ENCODE measurements around the gene SRBD1. TPM values are rescaled to one million over a fixed set of nuclear protein-coding genes. Genes with fewer than 3 reads are reported as not detected.

SRBD1 gene
- total RNA-seq, 1 donor from 2014 or later: 13.1 TPM

DNA sequence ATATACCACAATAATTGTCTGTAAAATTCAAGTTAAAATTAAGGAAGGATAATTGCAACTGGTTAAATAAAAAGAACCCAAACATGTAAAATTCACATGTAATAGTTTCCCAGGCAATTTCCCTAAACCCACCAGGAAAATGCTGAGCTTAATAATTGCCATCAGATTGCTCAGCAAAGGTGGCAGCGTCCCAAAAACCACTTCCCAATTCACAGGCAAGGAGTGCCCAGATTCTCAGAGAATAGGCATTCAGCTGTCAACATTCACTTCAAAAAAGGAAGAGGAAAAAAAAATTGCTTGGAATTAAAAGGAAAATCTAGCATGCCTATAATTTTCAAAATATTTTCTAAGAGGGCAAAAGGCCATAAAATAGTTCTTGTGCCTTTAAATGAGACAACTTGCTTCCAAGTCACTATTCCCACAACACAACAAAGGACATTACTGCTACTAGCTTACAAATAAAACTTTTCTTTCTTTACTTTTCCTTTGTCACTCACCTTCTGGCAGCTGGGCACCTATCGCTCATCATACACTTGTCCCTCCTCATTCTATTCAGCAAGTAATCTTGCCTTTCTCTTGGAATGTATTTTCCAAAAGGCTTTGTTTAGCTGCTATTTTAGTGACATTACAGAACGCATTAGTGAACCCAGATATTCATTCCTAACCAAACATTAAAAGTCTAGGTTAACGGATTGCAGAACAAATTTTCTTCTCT lies 15.2 kb downstream of the SRBD1 start:
- DNase-seq (ENCODE audit: low read depth): peak; percentile 83

GRCh38 chr2:45591073-45591472 lies 20.0 kb downstream of the SRBD1 start:
- DNase-seq (ENCODE audit: low read depth): no peak

GRCh38 chr2:45588158-45588829 lies 22.8 kb downstream of the SRBD1 start:
- peak; percentile 62 for DNase-seq (ENCODE audit: low read depth)

DNA sequence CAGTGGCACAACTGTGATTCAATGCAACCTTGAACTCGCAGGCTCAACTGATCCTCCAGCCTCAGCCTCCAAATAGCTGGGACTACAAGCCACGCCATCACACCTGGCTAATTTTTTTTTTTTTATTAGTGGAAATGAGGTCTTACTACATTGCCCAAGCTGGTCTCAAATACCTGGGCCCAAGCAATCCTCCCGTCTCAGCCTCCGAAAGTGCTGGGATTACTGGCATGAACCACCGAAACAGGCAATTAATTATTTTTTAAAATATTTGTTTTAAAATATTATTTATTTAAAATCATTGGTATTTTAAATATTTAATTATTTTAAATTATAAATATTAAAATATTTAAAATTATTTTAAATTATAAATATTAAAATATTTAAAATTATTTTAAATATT lies 24.5 kb downstream of the SRBD1 start:
- no peak for DNase-seq (ENCODE audit: low read depth)

DNA sequence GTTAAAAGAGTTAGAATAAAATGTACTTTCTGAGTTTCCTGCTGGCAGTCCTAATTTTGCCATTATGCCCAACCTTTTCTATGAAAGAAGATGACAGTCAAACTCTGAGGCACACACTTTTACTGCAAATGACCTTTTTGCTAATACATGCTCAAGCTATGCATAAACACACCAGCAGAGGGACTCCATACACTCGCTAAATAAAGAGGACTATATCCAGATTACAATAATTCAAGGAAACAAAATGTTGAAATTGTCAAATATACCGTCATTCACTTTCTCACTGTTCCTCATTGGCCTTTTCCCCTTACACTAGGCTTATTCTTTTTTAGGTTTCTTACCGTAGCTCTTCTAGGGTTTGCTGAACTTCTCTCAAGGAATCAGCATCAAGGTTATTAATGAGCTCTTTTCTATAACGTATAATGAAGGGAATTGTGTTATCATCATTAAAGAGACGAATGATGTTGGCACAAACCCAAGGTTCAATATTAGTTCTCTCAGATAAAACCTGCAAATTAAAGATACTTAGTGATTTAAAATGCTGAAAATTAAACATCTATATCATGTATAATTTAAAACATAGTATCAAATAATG lies 25.7 kb downstream of the SRBD1 start:
- peak; percentile 55 for DNase-seq (ENCODE audit: low read depth)

DNA sequence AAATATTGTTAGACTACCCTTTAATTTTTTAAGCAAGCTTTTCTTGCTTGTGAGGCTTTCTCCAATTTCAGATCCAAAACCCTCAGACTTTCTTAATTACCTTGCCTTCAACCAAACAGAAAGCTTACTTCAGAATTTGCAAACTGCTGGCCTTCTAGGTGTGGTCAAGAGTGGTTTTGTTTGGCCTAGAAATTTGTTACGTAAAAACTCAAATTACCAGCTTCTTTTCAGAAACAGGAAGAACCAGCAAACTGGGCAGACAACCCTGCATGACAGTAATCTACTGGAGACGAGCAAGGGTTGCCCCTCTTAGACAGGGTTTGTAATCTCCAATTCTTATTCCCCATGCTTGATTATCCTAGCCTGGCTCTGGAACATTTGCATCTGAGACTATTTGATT lies 27.1 kb downstream of the SRBD1 start:
- no peak for DNase-seq (ENCODE audit: low read depth)

DNA sequence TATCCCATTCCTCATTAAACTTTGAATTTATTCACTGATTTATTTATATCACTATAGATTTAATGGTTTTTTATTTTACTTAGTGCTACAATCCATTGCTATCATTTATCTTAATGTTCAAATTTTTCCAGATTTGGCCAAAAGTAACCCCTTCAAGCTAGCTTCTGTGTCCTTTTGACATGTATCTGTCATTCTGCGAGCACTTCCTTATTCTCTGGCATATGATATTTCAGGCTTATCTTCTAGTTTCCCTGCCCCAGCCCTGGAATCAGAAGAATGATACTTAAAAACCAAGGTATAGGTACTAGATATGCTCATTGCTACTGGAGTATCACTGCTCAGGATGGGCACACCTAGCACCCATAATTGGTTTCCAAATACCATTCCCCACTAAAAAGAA lies 28.5 kb downstream of the SRBD1 start:
- DNase-seq (ENCODE audit: low read depth): no peak

DNA sequence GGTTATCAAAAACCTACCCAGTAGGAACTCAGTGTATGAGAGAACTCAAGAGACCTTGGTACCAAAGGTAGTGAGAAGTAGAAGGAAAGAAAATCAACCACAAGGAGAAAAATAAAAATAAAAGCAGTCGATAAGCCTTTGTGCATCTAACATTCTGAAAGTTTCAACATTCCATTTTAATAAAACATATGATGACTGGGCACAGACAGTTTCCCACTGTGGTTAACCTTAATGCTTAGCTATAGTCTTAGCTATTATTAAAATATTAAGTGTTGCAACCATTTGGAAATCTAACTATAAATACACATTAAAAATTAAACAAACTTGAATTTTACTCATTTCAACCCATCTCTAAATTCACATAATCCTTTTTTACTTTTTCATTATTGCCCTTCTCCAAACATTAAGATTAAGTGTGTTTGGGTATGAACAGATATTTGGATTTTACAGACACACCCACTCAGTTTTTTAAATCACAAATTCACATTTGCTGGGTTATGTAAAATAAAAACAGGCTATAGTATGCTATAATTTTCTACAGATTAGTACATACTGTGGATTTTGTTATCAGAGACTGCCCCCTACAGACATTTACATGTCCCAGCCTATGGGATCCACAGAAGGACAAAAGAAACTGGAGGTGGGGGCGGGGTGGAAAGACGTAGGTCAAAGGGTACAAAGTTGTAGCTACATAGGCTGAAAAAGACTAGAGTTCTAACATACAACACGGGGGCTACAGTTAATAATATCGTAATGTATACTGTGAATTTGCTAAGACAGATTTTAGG lies 32.8 kb downstream of the SRBD1 start:
- DNase-seq (ENCODE audit: low read depth): peak; percentile 49

DNA sequence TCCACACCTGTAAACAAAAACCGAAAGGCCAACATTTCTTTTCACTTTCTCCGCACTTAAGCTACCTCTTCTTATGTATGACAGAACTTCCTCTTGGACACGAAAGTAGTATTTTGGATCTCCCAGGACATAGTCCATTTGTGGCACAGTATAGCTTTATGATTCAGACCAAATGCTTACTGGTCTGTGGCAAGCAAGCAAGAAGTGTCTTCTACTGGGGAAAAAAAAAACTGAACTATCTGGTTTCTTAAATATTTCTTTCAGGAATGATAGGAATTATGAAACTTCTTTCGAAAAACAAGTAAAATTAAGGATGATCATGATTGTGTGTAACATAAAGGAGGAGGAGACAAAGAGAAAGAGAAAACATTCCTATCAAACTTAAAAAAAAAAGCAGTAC lies 33.6 kb downstream of the SRBD1 start:
- DNase-seq (ENCODE audit: low read depth): no peak

- DNase-seq (ENCODE audit: low read depth): no peak
Measured at GRCh38 chr2:45575881-45576280, 35.2 kb downstream of the SRBD1 start.

DNA sequence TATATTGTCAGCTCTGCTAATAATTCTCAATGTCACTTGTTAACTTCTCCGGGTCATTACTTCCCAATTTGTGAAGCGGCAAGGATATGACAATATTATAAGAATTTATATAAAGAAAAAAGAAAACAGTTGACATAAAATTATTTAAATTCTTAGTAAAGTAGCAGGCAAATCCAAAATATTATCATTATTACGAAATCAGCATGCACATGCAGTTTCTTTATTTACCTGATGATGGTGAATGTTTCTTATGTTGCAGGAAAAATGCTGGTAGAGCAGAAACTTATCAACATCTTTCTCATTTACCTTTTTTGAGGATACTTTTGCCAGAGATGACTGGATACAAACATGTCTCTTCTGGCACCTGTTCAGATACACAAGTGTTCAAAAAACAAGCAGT lies 38.1 kb downstream of the SRBD1 start:
- no peak for DNase-seq (ENCODE audit: low read depth)

DNA sequence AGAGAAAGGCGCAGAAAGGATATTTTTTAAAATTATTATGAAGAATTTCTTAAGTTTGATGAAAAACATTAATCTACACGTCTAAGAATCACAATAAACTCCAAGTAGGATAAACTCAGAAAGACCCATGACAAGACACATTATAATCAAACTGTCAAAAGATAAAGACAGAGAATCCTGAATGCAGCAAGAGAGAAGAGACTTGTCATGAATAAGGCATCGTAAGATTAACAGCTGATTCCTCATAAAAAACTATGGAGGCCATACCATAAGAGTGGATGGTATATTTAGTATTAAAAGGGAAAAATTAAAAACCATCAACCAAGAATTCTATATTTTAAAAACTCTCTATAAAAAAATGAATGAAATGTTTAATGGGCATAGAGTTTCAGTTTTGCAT lies 39.1 kb downstream of the SRBD1 start:
- no peak for DNase-seq (ENCODE audit: low read depth)

GRCh38 chr2:45570671-45571334 lies 40.3 kb downstream of the SRBD1 start:
- no peak for DNase-seq (ENCODE audit: low read depth)

GRCh38 chr2:45568935-45569334 lies 42.1 kb downstream of the SRBD1 start:
- no peak for DNase-seq (ENCODE audit: low read depth)

DNA sequence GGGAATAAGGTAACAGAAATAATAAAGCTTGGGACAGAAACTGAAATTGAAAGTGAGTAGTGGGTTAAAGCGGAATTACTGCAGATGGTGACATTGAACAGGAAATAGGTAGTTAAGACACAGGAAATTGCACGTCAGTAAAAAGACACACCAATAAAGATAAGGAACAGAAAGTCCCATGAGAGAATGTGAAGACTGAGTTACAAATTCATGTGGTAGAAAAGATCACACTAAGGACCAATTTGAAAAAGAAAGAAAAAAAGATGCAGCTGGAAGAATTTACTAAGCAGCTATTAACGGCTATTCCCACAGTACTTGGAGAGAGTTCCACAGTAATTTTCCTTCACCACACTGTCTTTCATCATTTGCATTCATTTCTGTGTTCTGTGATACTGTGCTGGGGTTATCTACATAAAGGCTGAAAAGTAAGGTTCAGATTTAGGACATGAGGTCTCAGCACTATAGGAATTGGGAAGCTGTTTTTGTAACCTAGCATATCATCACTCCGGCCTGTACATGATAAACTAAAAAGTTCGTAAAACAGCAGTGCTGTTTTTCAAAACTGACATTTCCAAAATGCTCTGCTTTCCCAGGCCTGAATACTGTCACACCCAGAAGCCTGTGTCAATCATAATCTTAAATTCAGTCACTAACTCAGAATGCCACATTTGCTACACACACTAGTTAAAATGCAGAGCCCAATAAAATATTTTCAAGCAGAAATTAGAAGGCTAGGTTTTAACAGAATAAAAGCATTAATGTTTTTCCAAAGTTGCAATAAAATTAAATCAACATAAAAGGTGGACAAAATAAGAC lies 42.9 kb downstream of the SRBD1 start:
- DNase-seq (ENCODE audit: low read depth): peak; percentile 21

- DNase-seq (ENCODE audit: low read depth): no peak
Measured at GRCh38 chr2:45567288-45567963, 43.6 kb downstream of the SRBD1 start.

DNA sequence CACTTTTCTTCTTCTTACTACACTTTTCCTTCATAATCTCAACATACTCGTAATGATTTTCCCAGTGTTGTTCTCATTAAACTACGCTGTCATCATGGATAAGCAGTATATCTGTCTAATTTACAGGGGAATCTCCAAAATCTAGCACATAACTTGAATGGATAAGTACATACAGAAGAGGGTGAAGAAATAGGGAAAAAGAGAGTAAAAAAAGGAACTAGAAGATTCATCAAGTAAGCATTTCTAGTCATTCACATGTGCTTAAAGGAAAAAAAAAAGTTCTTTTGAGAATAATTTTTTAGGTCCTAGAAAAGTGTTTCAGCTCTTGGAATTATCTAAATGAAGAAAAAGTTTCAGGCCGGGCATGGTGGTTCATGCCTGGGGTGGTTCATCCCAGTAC lies 51.6 kb downstream of the SRBD1 start:
- no peak for DNase-seq (ENCODE audit: low read depth)

GRCh38 chr2:45554742-45555140 lies 56.3 kb downstream of the SRBD1 start:
- no peak for DNase-seq (ENCODE audit: low read depth)

GRCh38 chr2:45554073-45554741 lies 56.9 kb downstream of the SRBD1 start:
- peak; percentile 56 for DNase-seq (ENCODE audit: low read depth)

Measured in myocyte (in vitro differentiated cells).